ENCODE measurements around the gene LRTM2. TPM values are rescaled to one million over a fixed set of nuclear protein-coding genes. Genes with fewer than 3 reads are reported as not detected.

LRTM2 gene
- total RNA-seq, 1 donor from 2014 or later, result not detected

DNA sequence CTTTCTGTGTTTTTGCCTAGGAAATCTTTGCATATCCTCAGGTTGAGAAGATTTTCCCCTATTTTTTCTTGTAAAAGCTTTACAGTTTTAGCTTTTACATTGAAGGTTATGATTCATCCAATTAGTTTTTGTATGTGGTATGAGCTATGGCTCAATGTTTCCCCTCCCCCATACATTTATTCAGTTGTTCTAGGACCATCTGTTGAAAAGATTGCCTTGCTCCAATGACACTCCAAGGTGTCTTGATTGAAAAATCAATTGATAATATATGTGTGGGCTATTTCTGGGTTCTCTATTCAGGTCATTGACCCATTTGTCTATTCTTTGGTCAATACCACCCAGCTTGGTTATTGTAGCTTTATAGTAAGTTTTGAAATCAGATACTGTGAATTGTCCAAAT is 42.6 kb downstream of the LRTM2 start:
- H3K27ac Mint-ChIP-seq, result no peak overlapping the region
- H3K4me3 Mint-ChIP-seq, result no peak overlapping the region
- H3K9me3 Mint-ChIP-seq, result peaks cover 4% of the 10 kb centered on the region
- DNase-seq (no peak), ATAC-seq (ENCODE audit: low read depth) (no peak)
- no peaks in the 10 kb centered on the region for H3K36me3 Mint-ChIP-seq (ENCODE audit: low read depth)
- TF ChIP-seq, protein P1, sequence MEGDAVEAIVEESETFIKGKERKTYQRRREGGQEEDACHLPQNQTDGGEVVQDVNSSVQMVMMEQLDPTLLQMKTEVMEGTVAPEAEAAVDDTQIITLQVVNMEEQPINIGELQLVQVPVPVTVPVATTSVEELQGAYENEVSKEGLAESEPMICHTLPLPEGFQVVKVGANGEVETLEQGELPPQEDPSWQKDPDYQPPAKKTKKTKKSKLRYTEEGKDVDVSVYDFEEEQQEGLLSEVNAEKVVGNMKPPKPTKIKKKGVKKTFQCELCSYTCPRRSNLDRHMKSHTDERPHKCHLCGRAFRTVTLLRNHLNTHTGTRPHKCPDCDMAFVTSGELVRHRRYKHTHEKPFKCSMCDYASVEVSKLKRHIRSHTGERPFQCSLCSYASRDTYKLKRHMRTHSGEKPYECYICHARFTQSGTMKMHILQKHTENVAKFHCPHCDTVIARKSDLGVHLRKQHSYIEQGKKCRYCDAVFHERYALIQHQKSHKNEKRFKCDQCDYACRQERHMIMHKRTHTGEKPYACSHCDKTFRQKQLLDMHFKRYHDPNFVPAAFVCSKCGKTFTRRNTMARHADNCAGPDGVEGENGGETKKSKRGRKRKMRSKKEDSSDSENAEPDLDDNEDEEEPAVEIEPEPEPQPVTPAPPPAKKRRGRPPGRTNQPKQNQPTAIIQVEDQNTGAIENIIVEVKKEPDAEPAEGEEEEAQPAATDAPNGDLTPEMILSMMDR (IDR thresholded peaks at IDR 0.05), result no peak
- intact Hi-C loops (cut with micrococcal nuclease), result no loop called here
- CTCF ChIA-PET, result no interaction called here
- H3K27me3 Mint-ChIP-seq, result peaks cover 18% of the 10 kb centered on the region
- POLR2A ChIA-PET, result no interaction called here
- no peaks in the 10 kb centered on the region for H3K4me1 Mint-ChIP-seq

GRCh38 chr12:1863823-1864222 is 43.5 kb downstream of the LRTM2 start:
- TF ChIP-seq, protein P1 (IDR thresholded peaks at IDR 0.05), result no peak
- Mint-ChIP-seq H3K9me3 (peaks cover 9% of the 10 kb centered on the region), H3K36me3 (ENCODE audit: low read depth) (no peaks in the 10 kb centered on the region), H3K27me3 (peaks cover 22% of the 10 kb centered on the region), H3K27ac (no peak overlapping the region), H3K4me3 (no peak overlapping the region), H3K4me1 (no peaks in the 10 kb centered on the region)
- ATAC-seq (ENCODE audit: low read depth) (no peak), DNase-seq (no peak)
- ChIA-PET CTCF (no interaction called here), POLR2A (no interaction called here)
- intact Hi-C loops (cut with micrococcal nuclease), result no loop called here

DNA sequence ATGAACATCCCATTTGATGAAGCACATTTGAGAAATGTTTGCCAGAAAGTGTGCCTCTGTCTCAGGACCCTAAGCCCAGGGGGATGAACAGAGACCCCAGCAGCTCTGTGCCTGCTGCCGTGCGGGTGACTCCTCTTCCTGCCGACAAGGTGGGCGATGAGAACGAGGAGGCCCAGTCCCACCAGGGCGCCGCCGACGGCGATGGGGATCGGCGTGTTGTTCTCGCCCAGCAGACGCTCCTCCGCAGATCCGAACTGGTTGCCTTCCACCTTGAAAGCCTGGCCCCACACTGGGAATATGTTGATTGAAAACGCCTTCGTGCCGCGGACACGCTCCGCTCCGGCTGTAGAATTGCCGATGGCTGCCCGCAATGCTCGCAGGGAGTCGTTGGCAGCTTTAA is 44.1 kb downstream of the LRTM2 start:
- no peak for DNase-seq
- Mint-ChIP-seq H3K27me3 (peaks cover 23% of the 10 kb centered on the region), H3K9me3 (peaks cover 9% of the 10 kb centered on the region), H3K27ac (no peak overlapping the region), H3K4me1 (no peaks in the 10 kb centered on the region), H3K4me3 (no peak overlapping the region), H3K36me3 (ENCODE audit: low read depth) (no peaks in the 10 kb centered on the region)
- CTCF ChIA-PET, result no interaction called here
- intact Hi-C loops (cut with micrococcal nuclease), result no loop called here
- POLR2A ChIA-PET, result no interaction called here
- TF ChIP-seq, protein P1 (IDR thresholded peaks at IDR 0.05), result no peak
- ATAC-seq (ENCODE audit: low read depth), result no peak

GRCh38 chr12:1864867-1865266 is 44.5 kb downstream of the LRTM2 start:
- TF ChIP-seq, protein P1 (IDR thresholded peaks at IDR 0.05), result no peak
- Mint-ChIP-seq H3K9me3 (peaks cover 9% of the 10 kb centered on the region), H3K36me3 (ENCODE audit: low read depth) (no peaks in the 10 kb centered on the region), H3K27ac (no peak overlapping the region), H3K4me3 (no peak overlapping the region), H3K27me3 (peaks cover 25% of the 10 kb centered on the region), H3K4me1 (no peaks in the 10 kb centered on the region)
- ChIA-PET POLR2A (no interaction called here), CTCF (no interaction called here)
- intact Hi-C loops (cut with micrococcal nuclease), result no loop called here
- ATAC-seq (ENCODE audit: low read depth), result no peak
- DNase-seq, result no peak

GRCh38 chr12:1865284-1865866 is 45.0 kb downstream of the LRTM2 start:
- TF ChIP-seq, protein P1 (IDR thresholded peaks at IDR 0.05), result no peak
- Mint-ChIP-seq H3K36me3 (ENCODE audit: low read depth) (no peaks in the 10 kb centered on the region), H3K4me3 (no peak overlapping the region), H3K4me1 (no peaks in the 10 kb centered on the region), H3K27me3 (peaks cover 23% of the 10 kb centered on the region), H3K27ac (no peak overlapping the region), H3K9me3 (peaks cover 9% of the 10 kb centered on the region)
- ATAC-seq (ENCODE audit: low read depth), result no peak
- CTCF ChIA-PET, result no interaction called here
- POLR2A ChIA-PET, result no interaction called here
- intact Hi-C loops (cut with micrococcal nuclease), result no loop called here
- no peak for DNase-seq

Measured in activated B cell treated with CpG ODN at 0.5 μM for 24 hours (primary cell).